ENCODE results near the gene TRPV6.

Gene TRPV6

GRCh38 chr7:142898377-142899170, 13.0 kb upstream of the TRPV6 start:
- no peak for TF ChIP-seq CTCF (IDR thresholded peaks at IDR 0.05; ENCODE audit: low read depth, low read length)
- H3K4me3 ChIP-seq (ENCODE audit: low read depth, low read length) = no peak overlapping the region

GRCh38 chr7:142897691-142898090, 12.1 kb upstream of the TRPV6 start:
- no peak for TF ChIP-seq CTCF (IDR thresholded peaks at IDR 0.05; ENCODE audit: low read depth, low read length)

DNA sequence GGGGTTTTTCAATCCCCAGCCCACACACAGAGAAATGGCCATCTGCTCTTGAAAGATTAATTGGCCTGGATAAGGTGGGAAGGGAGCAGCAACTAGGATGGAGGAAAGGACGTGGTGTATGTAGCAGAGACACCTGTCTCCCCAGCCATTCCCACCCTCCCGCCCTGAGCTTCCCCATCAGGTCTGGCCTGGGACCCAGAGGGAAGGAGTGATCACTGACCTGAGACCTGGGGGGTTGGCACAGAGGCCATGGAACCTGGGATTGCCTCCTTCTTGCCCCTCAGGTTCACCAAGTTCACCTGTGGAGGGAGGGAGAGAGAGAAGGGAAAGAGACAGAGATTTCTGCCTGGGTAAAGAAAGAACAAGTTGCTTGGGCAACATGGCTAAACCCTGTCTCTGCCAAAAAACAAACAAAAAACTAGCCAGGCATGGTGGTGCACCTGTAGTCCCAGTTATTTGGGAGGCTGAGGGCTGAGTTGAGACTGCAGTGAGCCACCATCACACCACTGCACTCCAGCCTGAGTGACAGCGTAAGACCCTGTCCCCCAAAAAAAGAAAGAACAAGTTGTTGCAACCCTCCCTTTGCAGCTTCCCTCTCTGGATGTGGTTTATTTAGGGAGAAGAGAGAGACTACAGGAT, 11.3 kb upstream of the TRPV6 start:
- TF ChIP-seq CTCF (IDR thresholded peaks at IDR 0.05; ENCODE audit: low read depth, low read length) = no peak
- H3K4me3 ChIP-seq (ENCODE audit: low read depth, low read length) = no peak overlapping the region

More at GRCh38 chr7:142897691-142898090, 12.1 kb upstream of the TRPV6 start:
- no peak overlapping the region for H3K4me3 ChIP-seq (ENCODE audit: low read depth, low read length)

DNA sequence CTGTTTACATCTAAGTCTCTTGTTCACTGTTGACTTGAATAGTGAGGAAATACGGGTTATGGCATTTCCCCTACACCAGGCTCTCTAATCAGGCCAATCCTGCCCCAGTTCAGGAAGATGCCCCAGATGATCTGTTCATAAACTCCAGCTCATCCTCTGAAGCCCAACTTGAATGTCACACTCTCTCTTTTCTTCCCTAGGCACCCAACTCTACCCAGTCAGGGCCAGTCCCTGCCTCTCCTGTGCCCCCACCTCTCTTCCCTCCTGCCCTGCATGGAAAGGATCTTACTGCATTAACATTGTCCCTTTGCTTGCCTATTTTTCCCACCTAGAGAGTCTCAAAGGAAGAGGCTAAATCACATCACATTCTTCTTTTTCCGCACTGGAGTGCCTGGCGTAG, 10.6 kb upstream of the TRPV6 start:
- TF ChIP-seq CTCF (IDR thresholded peaks at IDR 0.05; ENCODE audit: low read depth, low read length) = no peak
- no peak overlapping the region for H3K4me3 ChIP-seq (ENCODE audit: low read depth, low read length)

- H3K4me3 ChIP-seq (ENCODE audit: low read depth, low read length) = no peak overlapping the region
- no peak for TF ChIP-seq CTCF (IDR thresholded peaks at IDR 0.05; ENCODE audit: low read depth, low read length)
Observed at GRCh38 chr7:142894985-142895593, 9.5 kb upstream of the TRPV6 start.

DNA sequence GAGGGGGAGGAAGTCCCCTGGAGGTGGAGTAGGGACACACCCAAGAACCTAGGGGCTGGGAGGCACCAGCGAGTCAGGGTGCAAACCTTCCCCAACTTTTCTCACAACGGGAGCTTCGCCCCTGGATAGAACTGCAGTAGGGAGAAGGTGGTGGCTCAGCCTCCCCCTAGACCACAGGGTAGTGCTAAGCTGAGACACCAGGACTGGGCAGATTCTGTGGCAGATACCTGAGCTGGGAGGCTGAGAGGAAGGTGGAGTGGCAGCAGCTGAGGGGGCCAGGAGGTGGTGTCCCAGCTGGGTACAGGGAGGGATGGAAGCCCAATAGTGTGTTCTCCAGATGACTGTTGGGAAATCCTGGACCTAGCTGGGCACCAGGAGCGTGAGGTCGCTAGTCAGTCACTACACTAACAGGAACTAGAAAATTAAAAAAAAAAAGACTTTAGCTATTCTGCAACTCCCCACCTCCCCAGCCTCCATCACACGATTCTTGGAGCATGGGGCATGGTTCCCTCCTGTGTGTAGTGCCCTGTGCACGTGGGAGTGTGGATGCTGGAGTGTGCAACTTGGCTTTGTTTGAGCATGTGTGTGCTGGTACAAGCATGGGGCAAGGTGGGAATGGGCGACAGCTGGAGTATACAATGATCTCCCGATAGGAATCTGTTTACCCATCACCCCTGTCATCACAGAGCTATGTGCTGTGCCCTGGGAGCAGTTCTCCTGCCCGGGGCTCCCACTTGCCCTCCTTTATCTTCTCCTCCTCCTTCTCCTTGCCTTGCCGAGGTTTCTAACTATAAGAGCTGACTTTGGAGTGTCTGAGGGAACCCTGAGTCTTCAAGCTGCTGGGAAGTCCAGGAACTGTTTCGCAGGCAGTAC, 8.8 kb upstream of the TRPV6 start:
- H3K4me3 ChIP-seq (ENCODE audit: low read depth, low read length) = no peak overlapping the region
- TF ChIP-seq CTCF (IDR thresholded peaks at IDR 0.05; ENCODE audit: low read depth, low read length) = no peak

All from WI38 (cell line).